Esophagus squamous epithelium (tissue), 4 donors: ENCODE measurements around the gene CHST11.

Experiments
- CTCF ChIP-seq, 6 experiments: fragments of 450-650 bp in 4 of 6; fragments of 200-600 bp in 2 of 6; sonication (generic) in 2 of 6; IDR thresholded peaks; one replicate each; pipeline ENCODE4 v1.5.1; 2016 to 2019; ENCODE audit warnings: antibody characterized with exemption in 6 of 6, mild to moderate bottlenecking in 4 of 6, moderate library complexity in 4 of 6
- POLR2A ChIP-seq, 4 donors: fragments of 450-650 bp; IDR thresholded peaks; one replicate each; pipeline ENCODE4 v1.6.1; 2017; ENCODE audit warnings: antibody characterized with exemption in 4 of 4, mild to moderate bottlenecking in 4 of 4, moderate library complexity in 3 of 4

GRCh38 chr12:104634044-104634443, 177.3 kb downstream of the CHST11 start:
- TF ChIP-seq CTCF (IDR thresholded peaks at IDR 0.05) (no peak), POLR2A (IDR thresholded peaks at IDR 0.05) (no peak)
